ENCODE results near the gene BANF2. TPM values are rescaled to one million over a fixed set of nuclear protein-coding genes. Genes with fewer than 3 reads are reported as not detected.
A peak's percentile ranks its signal among the peaks of the same experiment; 100 is the strongest.

BANF2 gene
- total and polyA plus RNA-seq, 2 of the 13 experiments (the other 11 are each of a cell fraction or from before 2014, with no cell fraction given) = 0.35 TPM; not detected in 1

DNA sequence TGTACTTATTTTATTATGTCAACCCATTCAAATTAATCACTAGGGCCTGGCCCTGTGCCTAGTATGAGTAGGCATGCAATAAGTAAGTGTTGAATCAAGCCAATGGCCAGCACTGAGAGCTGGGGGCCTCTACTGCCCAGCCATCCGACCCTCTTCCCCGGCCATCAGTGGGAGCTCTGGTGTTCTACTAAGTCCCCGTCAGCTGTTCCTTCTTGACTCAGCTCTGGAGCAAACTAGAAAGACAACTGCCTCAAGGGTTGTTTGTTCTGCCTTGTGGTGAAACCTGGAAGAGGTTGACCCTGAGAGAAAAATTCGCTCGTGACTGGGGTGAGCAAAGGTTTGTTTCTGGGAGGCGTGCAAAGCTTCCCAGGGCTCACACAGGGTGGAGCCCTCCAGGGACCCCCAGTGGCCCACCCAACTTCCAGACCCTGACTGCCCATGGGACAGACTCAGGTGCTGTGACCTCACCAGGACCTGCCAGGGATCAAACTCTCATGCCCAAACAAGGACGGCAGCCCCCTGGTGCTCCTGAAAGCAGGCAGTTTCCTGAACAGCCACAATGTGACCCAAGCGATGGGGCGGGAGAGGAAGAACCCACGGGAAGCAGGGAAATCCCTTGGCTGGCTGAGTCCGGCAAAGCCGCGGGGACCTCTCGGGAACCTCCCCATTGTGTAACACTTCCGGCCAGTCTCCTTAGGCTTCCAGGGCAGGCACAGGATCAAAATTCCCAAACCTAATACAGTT lies 50.4 kb downstream of the BANF2 start (continued):
- TF ChIP-seq KAT8 (CRISPR knock-in tag; IDR thresholded peaks at IDR 0.05) (peak; percentile 73), ZZZ3 (CRISPR knock-in tag; IDR thresholded peaks at IDR 0.05; ENCODE audit: borderline replicate concordance) (0 out of 2 replicates have a peak, but pooled peaks have one; percentile 28), ZNF543 (CRISPR knock-in tag; IDR thresholded peaks at IDR 0.05) (peak; percentile 71; the same call in 1 of the 2 replicates), AGO2 (optimal IDR thresholded peaks at IDR 0.05; ENCODE audit: low read depth, low read length) (no peak), GFI1 (CRISPR knock-in tag; IDR thresholded peaks at IDR 0.05; ENCODE audit: borderline replicate concordance) (peak; percentile 36; the same call in 1 of the 2 replicates), SAFB2 (CRISPR knock-in tag; IDR thresholded peaks at IDR 0.05; ENCODE audit: borderline replicate concordance, low read depth) (0 out of 2 replicates have a peak, but pooled peaks have one; percentile 63), ZMYM4 (CRISPR knock-in tag; IDR thresholded peaks at IDR 0.05) (peak; percentile 27; the same call in 1 of the 2 replicates), SOX13 (IDR thresholded peaks at IDR 0.05) (no peak), SOX13 (CRISPR knock-in tag; conservative IDR thresholded peaks at IDR 0.05 in 1 of 2, IDR thresholded peaks at IDR 0.05 in 1 of 2) (peak in 1 of 2 experiments; percentile 47; a peak in 1 of 4 replicates), TRIM24 (CRISPR knock-in tag; IDR thresholded peaks at IDR 0.05) (no peak), PHF21A (CRISPR knock-in tag; IDR thresholded peaks at IDR 0.05) (peak; percentile 34), NFKBIZ (CRISPR knock-in tag; IDR thresholded peaks at IDR 0.05) (no peak; the same call in 1 of the 2 replicates), POGZ (CRISPR knock-in tag; IDR thresholded peaks at IDR 0.05) (peak; percentile 47; the same call in 1 of the 2 replicates), GTF3A (CRISPR knock-in tag; conservative IDR thresholded peaks at IDR 0.05) (no peak), ZNF468 (CRISPR knock-in tag; IDR thresholded peaks at IDR 0.05) (no peak), ELF1 (CRISPR knock-in tag; IDR thresholded peaks at IDR 0.05) (peak; percentile 32; the same call in 1 of the 2 replicates), ZNF230 (CRISPR knock-in tag; IDR thresholded peaks at IDR 0.05) (0 out of 2 replicates have a peak, but pooled peaks have one; percentile 54), SALL1 (CRISPR knock-in tag; IDR thresholded peaks at IDR 0.05) (peak; percentile 75; the same call in 1 of the 2 replicates), ZBTB38 (CRISPR knock-in tag; IDR thresholded peaks at IDR 0.05) (0 out of 2 replicates have a peak, but pooled peaks have one; percentile 41), HMG20A (CRISPR knock-in tag; IDR thresholded peaks at IDR 0.05; ENCODE audit: borderline replicate concordance) (peak; percentile 50; the same call in 1 of the 2 replicates), ZNF430 (CRISPR knock-in tag; IDR thresholded peaks at IDR 0.05) (0 out of 2 replicates have a peak, but pooled peaks have one; percentile 52), PAX8 (CRISPR knock-in tag; IDR thresholded peaks at IDR 0.05; ENCODE audit: borderline replicate concordance) (peak; percentile 19; the same call in 1 of the 2 replicates), ERF (CRISPR knock-in tag; IDR thresholded peaks at IDR 0.05) (peak; percentile 63; the same call in 1 of the 2 replicates), KDM1A (CRISPR knock-in tag; IDR thresholded peaks at IDR 0.05) (no peak)
- TF ChIP-seq, protein P1, sequence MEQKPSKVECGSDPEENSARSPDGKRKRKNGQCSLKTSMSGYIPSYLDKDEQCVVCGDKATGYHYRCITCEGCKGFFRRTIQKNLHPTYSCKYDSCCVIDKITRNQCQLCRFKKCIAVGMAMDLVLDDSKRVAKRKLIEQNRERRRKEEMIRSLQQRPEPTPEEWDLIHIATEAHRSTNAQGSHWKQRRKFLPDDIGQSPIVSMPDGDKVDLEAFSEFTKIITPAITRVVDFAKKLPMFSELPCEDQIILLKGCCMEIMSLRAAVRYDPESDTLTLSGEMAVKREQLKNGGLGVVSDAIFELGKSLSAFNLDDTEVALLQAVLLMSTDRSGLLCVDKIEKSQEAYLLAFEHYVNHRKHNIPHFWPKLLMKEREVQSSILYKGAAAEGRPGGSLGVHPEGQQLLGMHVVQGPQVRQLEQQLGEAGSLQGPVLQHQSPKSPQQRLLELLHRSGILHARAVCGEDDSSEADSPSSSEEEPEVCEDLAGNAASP (CRISPR knock-in tag; IDR thresholded peaks at IDR 0.05; ENCODE audit: borderline replicate concordance) = peak; percentile 40; the same call in 1 of the 2 replicates
- TF ChIP-seq, protein P2, sequence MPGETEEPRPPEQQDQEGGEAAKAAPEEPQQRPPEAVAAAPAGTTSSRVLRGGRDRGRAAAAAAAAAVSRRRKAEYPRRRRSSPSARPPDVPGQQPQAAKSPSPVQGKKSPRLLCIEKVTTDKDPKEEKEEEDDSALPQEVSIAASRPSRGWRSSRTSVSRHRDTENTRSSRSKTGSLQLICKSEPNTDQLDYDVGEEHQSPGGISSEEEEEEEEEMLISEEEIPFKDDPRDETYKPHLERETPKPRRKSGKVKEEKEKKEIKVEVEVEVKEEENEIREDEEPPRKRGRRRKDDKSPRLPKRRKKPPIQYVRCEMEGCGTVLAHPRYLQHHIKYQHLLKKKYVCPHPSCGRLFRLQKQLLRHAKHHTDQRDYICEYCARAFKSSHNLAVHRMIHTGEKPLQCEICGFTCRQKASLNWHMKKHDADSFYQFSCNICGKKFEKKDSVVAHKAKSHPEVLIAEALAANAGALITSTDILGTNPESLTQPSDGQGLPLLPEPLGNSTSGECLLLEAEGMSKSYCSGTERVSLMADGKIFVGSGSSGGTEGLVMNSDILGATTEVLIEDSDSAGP (CRISPR knock-in tag; IDR thresholded peaks at IDR 0.05; ENCODE audit: borderline replicate concordance) = peak; percentile 68; the same call in 1 of the 2 replicates
- TF ChIP-seq, protein P3, sequence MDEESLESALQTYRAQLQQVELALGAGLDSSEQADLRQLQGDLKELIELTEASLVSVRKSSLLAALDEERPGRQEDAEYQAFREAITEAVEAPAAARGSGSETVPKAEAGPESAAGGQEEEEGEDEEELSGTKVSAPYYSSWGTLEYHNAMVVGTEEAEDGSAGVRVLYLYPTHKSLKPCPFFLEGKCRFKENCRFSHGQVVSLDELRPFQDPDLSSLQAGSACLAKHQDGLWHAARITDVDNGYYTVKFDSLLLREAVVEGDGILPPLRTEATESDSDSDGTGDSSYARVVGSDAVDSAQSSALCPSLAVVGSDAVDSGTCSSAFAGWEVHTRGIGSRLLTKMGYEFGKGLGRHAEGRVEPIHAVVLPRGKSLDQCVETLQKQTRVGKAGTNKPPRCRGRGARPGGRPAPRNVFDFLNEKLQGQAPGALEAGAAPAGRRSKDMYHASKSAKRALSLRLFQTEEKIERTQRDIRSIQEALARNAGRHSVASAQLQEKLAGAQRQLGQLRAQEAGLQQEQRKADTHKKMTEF (CRISPR knock-in tag; IDR thresholded peaks at IDR 0.05) = no peak

Measured in HepG2 (cell line).